ENCODE results near the gene MACROD2. TPM values are rescaled to one million over a fixed set of nuclear protein-coding genes. Genes with fewer than 3 reads are reported as not detected.

Gene MACROD2
- total RNA-seq, 1 donor from 2014 or later = 3.8 TPM

DNA sequence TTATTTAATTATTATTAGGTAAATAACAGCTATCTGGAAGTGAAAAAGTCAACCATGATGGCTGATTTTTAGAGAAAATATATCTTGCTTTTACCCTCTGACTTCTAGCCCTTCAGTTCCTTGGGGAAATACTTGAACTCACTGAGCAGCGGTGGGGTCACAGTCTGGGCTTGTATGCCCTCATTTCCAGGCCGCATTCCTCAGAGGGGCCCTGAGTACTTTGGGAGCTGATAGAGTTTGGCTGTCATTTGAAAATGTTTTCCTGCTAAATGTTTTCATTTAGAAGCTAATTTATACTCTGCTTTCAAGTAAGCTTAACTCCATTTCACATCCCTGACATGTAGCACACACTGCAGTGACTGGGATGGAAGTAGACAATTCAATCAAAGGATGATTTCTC lies 1549.4 kb downstream of the MACROD2 start:
- no peak for DNase-seq (ENCODE audit: low spot score)

DNA sequence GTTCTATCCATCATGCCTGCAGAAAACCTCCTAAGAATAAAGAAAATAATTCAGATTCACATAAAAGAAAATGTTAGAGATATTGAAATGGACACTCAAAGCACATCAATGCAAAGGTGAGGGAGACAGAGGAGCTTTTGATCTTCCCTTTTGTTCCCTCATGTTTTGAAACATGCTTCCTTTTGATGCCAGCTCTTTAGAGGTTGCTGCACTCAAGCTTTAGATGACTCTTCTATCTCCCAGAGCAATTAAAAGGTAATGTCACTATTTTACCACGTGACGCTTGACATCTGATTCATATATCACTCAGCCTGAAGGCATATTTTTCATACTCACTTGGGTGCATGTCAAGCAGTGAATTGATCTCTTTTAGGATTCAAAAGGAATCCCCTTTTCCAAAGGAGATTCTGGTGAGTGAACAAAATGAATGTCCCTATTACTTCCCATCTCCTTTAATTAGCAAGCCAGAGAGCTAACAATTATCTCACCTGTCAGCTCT lies 1551.3 kb downstream of the MACROD2 start:
- no peak for DNase-seq (ENCODE audit: low spot score)

DNA sequence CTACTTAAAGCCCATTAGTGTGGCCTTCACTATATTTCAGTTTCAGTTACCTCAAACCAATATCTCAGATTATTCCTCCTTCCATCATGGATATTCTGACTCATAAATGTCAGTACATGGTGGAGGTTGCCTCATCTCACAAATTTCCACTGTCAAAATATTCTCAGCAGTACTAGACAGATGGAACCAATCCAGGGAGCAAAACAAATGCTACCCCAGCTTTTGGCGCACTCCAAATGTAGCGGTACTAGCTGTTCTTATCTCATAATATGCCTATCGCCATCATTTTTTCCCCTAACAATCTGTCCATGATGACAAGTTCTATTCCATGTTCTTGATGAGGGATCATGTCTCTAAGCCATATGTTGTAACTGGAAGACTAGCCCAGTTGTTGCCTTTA lies 1551.8 kb downstream of the MACROD2 start:
- no peak for DNase-seq (ENCODE audit: low spot score)

DNA sequence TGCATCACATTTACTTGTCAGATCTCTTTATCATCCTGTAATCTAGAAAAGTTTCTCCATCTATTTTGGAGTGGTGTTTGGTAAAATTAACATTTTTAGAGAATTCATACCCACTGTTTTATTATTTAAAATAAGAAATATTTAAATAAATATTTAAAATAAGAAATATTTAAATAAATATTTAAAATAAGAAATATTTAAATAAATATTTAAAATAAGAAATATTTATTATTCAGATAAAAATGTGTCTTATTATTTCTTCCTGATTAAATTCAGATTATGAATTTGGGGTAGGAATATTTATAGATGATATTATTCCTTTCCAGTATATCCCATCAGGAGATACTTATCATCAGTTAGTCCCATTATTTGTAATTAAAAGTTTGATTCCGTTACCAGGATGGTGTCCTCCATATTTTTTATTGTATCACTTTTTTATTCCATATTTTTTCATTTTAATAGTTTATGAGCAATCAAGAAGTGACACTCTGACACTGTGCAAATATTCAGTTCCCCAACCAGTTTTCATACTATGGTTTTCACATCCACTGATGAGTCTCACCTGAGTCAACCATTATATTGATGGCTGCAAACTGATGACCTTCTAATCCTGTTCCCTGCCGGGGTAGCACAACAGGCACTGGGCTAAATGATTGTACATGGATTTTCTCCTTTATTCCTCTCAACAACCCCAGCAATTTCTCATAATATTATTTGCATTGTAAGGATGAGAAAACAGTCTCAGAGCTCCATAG lies 1555.0 kb downstream of the MACROD2 start:
- DNase-seq (ENCODE audit: low spot score) = no peak

DNA sequence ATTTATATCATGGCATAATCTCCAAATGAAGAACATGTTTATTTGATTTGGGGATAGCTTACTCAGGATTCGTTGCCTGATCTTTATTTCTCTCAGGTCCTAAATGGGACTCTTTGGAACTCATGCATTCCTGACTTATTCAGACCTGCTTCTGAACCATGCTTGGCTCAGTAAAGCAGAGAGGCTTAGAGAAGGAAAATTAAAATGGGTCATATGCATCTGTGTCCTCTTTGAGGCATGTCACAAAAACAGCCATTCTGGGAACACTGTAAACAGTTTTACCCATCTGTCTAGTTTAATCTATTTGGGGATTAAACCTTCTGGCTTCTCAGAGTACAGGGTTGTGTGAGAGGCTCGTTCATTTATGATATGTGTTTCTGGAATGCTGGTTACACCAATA lies 1560.6 kb downstream of the MACROD2 start:
- no peak for DNase-seq (ENCODE audit: low spot score)

DNA sequence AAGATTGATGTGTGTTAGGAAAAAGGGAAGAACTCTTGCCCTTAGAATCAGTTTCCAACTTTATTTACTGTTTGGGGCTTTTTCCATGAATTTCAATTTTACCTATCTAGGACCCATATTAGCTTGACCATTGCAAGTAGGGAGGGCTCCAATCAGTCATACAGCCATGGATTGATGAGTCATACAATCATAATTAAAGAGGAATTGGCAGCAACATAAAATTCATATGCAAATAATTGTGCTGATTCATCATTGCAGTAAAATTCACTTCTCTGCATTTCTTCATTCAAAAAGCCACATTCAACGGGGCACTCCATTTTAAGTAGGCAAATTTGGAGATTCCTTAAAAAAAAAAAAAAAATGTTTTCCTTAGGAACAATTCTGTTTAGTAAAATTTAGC lies 1561.6 kb downstream of the MACROD2 start:
- DNase-seq (ENCODE audit: low spot score) = no peak

DNA sequence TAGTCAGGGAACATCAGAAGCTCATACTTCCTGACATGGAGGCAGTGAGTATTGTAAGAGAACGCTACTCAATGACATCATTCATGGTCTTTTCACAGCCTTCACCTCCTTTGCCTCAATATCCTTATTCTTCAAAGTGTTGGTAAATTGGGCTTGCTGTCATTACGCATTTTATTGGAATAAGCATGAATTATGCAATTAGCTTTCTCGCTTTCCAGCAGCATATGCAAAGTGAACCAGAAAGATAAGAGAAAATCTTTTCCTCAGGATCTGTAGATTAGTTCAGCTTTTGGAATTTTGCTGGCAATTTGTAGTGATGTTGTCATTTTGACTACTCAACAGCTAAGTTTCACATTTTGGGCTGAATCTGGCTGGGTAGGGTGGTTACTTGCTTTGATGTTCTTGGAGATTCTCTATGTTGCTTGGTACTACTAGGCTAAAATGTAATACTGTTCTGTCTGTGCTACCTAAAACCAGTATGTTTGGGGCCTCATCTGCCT lies 1565.8 kb downstream of the MACROD2 start:
- no peak for DNase-seq (ENCODE audit: low spot score)

DNA sequence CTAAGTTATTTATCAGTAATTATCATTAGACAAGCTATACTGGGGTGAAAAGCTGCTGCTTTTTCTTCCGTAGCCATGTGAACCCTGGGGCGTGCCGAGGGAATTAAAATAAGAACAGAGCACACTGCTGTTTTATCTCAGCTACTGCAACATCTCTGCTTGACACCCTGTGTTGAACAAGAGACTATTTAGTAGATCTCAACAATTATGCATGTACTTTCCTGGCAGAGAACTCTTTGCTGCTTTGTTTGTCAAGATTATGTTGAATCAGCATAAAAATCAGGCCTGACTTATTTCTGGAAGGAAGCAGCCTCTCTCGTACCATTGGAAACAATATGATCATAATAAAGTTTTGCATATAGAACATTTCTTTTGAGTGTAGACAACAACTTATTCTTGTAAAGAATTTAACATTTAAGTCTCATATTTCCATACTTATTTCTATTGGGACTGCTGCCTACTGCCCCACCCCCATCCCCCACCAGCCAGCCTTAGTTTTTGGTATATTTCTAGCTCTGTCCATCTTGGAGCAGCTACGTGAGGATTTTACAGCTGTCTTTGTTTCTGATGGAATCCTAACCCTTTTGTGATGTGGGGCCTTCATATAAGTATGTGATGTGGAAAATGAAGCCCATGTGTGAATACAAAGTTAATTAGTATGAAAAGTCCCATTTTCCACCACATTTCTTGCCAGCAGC lies 1566.5 kb downstream of the MACROD2 start:
- no peak for DNase-seq (ENCODE audit: low spot score)

DNA sequence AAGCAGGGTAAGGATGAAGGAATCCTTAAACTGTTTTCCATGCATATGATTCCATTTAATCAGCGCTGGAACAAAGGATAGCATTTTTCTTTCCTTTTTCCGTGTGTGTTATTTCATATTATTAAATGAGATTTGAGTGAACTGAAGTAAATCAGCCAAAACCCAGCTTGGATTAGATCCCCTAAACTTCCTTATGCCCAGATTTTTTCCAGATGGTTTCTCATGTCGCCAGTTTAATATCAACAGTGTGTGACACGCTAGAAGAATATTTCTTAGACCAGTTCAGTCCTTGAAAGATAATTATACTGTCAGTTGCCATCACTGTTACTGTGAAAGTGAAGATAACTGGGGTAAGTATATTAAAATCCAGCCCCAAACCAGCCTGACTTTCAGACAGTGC lies 1568.5 kb downstream of the MACROD2 start:
- no peak for DNase-seq (ENCODE audit: low spot score)

DNA sequence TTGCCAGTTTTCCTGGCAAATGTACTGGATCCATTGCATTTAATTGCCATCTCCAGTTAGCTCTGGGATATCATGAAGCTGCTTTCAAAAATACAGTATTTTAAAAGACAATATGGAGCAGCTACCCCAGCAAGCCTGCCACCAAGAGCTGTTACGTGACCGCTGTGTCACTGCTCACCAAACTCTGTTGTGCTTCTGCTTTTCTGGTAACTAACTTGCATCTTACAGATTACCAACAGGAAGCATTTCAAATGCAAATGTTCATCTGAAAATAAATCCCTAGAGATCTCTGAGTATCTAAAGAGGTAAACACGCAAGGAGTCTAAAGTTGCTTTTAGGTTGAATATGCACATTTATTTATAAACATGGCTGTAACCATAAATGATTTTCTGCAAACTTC lies 1569.7 kb downstream of the MACROD2 start:
- no peak for DNase-seq (ENCODE audit: low spot score)

DNA sequence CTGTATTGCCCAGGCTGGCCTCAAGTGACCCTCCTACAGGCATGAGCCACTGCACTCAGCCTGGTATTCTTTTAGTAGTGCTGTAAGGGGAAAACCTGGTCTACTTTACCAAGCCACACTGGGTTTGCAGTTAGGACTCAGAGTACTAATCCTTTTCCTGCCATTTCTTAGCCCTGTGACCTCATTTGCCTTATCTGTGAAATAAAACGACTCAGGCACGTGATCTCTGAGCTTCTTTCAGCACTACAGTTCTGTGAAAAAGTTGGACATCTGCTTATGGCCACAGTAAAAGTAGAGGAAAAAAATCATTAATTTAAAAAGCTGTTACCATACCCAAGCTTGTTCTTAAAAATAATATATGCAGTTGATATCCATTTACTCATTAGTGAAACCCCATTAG lies 1570.5 kb downstream of the MACROD2 start:
- no peak for DNase-seq (ENCODE audit: low spot score)

DNA sequence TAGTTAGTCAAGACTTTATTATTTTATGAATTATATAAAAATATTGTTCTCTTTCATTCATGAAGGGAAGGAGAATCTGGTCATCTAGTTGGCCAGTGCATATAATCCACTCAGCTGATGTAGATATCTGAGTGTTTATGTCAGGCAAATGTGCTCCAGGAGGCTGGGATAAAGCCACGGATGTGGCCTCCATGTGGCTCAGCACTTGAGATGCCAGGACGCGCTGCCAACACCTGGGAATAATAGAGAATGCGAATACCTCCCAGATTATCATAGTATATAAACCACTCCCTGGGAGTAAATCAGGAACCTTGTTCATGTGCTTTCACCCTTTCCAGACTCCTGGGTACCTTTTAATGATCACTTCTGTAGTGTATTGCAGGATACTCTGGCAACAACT lies 1571.9 kb downstream of the MACROD2 start:
- DNase-seq (ENCODE audit: low spot score) = no peak

DNA sequence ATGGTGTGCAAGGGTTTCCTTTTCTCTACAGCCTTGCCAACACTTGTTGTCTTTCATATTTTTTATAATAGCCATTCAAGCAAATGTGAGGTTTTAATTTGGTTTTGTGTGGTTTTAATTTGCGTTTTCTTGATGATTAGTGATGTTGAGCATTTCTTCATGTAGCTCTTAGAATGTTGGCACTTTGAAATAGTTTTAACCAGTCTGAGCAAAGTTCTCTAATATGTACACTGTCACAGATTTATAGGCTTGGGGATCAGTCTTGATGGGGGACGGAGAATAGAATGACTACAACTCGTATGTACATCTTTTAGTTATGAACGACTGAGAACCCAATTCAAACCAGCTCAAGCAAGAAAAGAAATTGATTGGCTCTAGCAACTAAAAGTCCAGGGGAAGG lies 1574.8 kb downstream of the MACROD2 start:
- no peak for DNase-seq (ENCODE audit: low spot score)

DNA sequence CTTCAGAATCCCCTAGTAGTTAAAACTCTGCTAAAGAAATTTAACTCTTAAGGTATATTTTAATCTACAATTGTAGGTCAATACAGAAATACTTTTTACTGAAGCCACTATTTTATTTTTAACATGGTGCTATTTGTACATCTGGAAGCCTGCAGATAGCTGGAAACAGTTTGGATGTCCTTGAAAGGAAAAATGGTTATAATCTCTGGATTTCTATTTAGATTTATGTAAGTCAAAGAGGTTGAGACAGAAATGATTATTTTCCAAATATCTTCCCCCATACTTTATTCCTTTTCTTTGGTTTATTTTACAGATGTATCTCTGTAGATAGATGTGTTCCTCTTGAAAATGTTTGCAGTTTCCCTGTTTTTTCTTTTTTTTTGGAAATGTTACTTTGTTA lies 1575.7 kb downstream of the MACROD2 start:
- DNase-seq (ENCODE audit: low spot score) = no peak

DNA sequence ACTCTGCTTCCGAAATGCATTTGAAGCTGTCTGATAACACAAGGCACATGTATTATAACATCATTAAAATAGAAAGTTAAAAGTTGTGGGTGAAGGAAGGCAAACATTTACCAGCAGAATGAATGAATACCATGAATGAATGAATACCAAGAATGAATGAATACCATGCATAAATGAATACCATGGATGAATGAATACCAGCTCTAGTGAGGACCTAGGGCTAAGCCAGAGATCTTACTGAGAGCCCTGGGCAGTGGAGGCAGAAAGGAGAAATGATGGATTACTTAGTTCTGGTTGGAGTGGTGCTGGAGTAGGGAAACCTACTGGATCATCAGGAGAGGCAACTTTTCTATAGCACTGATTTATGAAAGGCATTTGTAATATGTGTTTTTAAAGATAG lies 1579.9 kb downstream of the MACROD2 start:
- no peak for DNase-seq (ENCODE audit: low spot score)

DNA sequence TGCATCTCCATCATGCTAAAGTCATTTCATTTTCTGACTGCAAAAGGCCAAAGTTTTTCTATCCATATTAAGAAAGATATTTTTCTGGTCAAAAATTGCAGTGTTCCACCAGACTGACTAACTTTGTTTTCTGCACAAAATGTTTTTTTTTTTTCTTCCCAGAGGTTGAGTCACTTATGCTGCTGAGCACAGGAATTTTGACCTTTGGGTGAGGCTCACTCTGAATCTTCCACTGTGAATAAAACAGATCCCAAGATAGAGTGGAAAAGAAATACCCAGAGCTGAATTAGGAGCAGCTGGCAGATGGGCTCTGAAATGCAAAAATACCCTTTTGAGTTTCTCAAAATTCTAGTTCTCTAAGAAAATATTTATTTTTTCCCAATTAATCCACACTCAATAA lies 1581.1 kb downstream of the MACROD2 start:
- no peak for DNase-seq (ENCODE audit: low spot score)

DNA sequence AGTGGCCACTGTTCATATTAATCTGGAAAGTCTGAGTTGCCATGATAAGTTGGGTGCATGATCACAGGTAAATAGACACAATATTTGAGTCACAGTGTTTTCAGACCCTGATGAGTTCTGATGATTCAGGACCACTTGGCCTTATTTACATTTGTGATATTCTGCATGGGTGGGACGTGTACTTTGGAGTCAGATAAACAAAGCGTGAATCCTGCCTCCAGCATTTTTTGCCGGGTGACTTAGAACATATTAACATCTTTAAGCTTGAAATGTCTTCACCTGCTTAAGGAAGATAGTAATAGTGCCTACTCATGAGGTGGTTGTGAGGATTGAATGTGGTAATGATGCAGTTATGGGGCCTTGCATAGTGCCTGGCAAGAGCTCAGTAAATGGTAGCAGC lies 1582.8 kb downstream of the MACROD2 start:
- DNase-seq (ENCODE audit: low spot score) = no peak

DNA sequence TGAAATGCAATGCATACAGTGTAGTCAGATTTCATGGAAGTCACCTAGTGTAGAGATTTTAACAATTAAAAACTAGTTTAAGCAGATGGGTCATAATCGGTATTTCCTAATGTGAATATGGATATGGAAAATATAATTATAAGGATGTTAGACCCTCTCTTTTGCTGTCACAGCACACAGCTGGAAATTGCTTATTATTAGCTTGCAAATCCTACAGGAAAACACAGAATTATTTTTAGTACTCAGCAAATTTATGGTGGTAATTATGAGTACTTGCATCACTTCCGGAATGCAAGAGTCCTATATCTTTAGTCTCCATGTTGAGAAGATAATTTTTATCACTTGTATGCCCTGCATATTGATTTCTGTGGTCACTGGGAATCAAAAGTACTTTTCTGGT lies 1584.4 kb downstream of the MACROD2 start:
- no peak for DNase-seq (ENCODE audit: low spot score)

DNA sequence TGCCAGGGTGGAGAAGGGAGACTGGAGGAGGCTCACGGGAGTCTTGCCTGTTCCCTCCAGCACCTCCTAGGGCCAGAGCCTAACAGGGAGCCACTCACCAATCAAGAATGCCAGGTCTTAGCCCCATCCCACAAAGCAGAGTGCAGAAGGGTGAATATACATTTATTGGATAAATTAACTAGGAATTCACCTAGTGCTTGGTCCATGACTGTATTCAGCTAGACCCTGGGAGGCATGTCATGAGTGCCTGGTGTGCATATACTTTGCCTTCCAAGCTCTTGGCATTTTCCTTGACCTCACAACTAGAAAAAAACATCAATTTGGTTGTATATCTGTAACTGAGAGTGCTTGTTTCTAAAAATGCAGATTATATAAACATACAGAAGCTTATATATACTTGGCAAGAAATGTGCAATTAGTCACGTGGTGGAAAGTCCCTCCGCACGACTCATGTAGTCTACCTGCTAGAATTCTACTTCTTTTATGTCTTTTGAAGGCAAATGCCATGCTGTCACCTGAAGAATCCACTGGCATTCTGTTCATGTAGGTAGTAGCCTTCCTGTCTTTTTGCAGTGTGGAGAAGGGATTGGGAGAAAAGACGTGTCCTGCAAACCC lies 1586.9 kb downstream of the MACROD2 start:
- no peak for DNase-seq (ENCODE audit: low spot score)

DNA sequence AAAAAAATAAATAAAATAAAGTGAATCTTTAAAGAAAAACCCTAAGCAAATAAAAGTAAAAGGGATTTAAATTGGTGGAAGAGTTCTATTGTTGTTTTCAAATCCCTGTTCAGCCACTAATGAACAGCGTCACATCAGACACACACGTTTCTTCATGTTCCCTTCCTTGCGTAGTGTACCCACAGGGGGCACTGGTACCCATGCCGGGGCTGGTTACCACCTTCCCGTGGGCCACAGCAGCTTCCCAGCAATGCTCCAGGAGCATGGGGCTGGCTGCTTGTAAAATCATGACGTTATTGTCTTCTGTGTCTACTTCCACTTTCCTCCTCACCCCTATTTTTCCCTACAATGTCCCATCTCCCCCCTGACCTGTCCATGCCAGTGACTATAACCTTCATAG lies 1589.2 kb downstream of the MACROD2 start:
- no peak for DNase-seq (ENCODE audit: low spot score)

DNA sequence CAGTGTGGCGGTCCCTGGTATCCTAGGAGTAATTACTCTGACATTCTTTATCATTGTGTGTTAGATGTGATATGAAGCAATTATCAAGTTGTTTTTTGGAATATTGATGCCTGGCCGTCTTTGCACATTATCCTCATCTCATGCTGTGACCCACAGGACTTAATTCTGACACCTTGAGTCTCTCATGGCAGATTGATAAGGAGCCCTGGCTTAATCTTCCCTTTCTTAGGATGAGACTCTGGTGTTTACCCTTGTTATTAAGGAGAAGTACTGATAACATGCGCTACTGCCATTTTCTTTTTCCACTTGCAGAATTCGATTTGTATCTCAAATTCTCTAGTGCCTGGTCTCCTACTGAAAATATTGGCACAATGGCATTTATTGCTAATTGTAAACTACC lies 1597.8 kb downstream of the MACROD2 start:
- no peak for DNase-seq (ENCODE audit: low spot score)

DNA sequence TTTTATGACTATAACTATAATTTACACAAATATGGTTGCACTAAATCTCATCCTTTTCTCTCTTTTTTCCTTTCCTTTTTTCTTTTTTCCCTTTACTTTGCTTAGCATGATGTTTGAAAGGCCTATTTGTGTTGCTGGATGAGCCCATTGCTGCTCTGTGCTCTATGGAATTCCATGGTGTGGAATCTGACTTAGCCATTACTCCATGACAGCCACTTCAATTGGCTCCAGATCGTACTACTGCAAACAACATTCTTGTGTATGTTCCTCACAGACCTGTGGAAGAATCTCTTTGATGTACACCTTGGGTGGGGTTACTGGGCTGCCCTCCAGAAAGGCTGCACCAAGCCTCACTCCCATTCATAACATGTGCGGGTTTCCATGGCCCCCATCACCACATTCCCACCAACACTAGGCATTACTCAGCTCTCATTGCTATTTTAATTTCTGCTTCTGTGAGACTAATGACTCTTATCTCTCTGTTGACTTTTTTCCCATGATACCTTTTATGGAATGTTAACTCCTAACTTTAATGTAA lies 1598.9 kb downstream of the MACROD2 start:
- no peak for DNase-seq (ENCODE audit: low spot score)

Data from mesenteric fat pad (tissue), 1 donor.